Fibroblast of lung (primary cell): ENCODE measurements around the gene MUC2. TPM values are rescaled to one million over a fixed set of nuclear protein-coding genes. Genes with fewer than 3 reads are reported as not detected.

Source experiments
- DNase-seq, 2 donors: peaks; one replicate each; pipeline versions ENCODE4 v3.0.0 to v3.0.0-alpha.2; 2010; ENCODE audit warnings: low read depth in 2 of 2
- H2AFZ ChIP-seq: 2 replicates; pipeline ENCODE4 v1.5.1; 2012; ENCODE audit warnings: low read length, control low read depth, inconsistent platforms
- H3K27ac ChIP-seq: 2 replicates; pipeline ENCODE4 v1.5.1; 2011; ENCODE audit warnings: low read length, control low read depth; ENCODE audit not compliant: insufficient read depth
- H3K27me3 ChIP-seq: 2 replicates; pipeline ENCODE4 v1.5.1; 2011; ENCODE audit warnings: mild to moderate bottlenecking, low read length; ENCODE audit not compliant: control insufficient read depth, insufficient read depth
- H3K36me3 ChIP-seq: 2 replicates; pipeline ENCODE4 v1.5.1; 2011; ENCODE audit warnings: low read length; ENCODE audit not compliant: control insufficient read depth, insufficient read depth
- H3K4me1 ChIP-seq: 2 replicates; pipeline ENCODE4 v1.5.1; 2011; ENCODE audit warnings: low read length; ENCODE audit not compliant: control insufficient read depth, insufficient read depth; ENCODE audit errors: extremely low read depth
- H3K4me2 ChIP-seq: 2 replicates; pipeline ENCODE4 v1.5.1; 2011; ENCODE audit warnings: low read length, control low read depth; ENCODE audit not compliant: insufficient read depth; ENCODE audit errors: extremely low read depth
- H3K4me3 ChIP-seq, 4 experiments: fragments of 200-600 bp in 1 of 4; sonication (generic) in 1 of 4; replicated peaks in 1 of 4; 2 replicates each; pipeline ENCODE4 v1.5.1; 2011 to 2016; ENCODE audit warnings: low read length in 4 of 4, low read depth in 3 of 4, mild to moderate bottlenecking in 3 of 4, control low read depth in 2 of 4, inconsistent platforms in 1 of 4, mixed read lengths in 1 of 4; ENCODE audit not compliant: insufficient read depth in 1 of 4; ENCODE audit errors: control extremely low read depth in 1 of 4
- H3K79me2 ChIP-seq: 2 replicates; pipeline ENCODE4 v1.5.1; 2012; ENCODE audit warnings: mild to moderate bottlenecking, low read length, inconsistent platforms; ENCODE audit not compliant: control insufficient read depth, insufficient read depth
- H3K9ac ChIP-seq: 2 replicates; pipeline ENCODE4 v1.5.1; 2011; ENCODE audit warnings: mild to moderate bottlenecking, low read length, control low read depth; ENCODE audit not compliant: insufficient read depth
- H3K9me3 ChIP-seq: 2 replicates; pipeline ENCODE4 v1.5.1; 2012; ENCODE audit warnings: low read depth, low read length; ENCODE audit not compliant: control insufficient read depth, insufficient read depth
- H4K20me1 ChIP-seq: 2 replicates; pipeline ENCODE4 v1.5.1; 2011; ENCODE audit warnings: low read length; ENCODE audit not compliant: control insufficient read depth, insufficient read depth; ENCODE audit errors: extremely low read depth
- CTCF ChIP-seq, 2 donors: IDR thresholded peaks in 1 of 2; conservative IDR thresholded peaks in 1 of 2; 1 replicate in 1 of 2; 2 replicates in 1 of 2; pipeline ENCODE4 v1.5.1; 2011 to 2012; ENCODE audit warnings: low read length in 2 of 2, control low read depth in 1 of 2, inconsistent platforms in 1 of 2, low read depth in 1 of 2, mild to moderate bottlenecking in 1 of 2
- EZH2 ChIP-seq: IDR thresholded peaks from 2 replicates; pipeline ENCODE4 v1.5.1; 2012; ENCODE audit warnings: low read length, control low read depth, mild to moderate bottlenecking; ENCODE audit errors: missing control alignments
- polyA plus RNA-seq, 2 donors: library from polyadenylated mRNA; depleted of rRNA in 1 of 2; stranded (reverse) in 1 of 2; unstranded in 1 of 2; fragments of >200 nt; gene quantifications; 2 replicates each; pipeline ENCODE4 v1.2.1, GENCODE V29; 2011 to 2012; ENCODE audit warnings: missing spikeins in 1 of 2
- total RNA-seq: library from RNA; depleted of rRNA; stranded (reverse); fragments of >200 nt; gene quantifications from 2 replicates; pipeline ENCODE4 v1.2.1, GENCODE V29; 2014

Gene MUC2
- total and polyA plus RNA-seq, 2 donors (not counting 1 experiment from before 2014, with no cell fraction given) = not detected

GRCh38 chr11:1047595-1048156, 27.0 kb upstream of the MUC2 start:
- Histone ChIP-seq H3K36me3 (no peaks in the 10 kb centered on the region), H3K4me2 (no peak overlapping the region), H3K4me1 (no peaks in the 10 kb centered on the region), H3K79me2 (no peaks in the 10 kb centered on the region), H3K27me3 (peaks cover 5% of the 10 kb centered on the region), H3K9ac (no peak overlapping the region), H3K27ac (no peak overlapping the region), H3K9me3 (no peaks in the 10 kb centered on the region), H4K20me1 (no peaks in the 10 kb centered on the region), H3K4me3 (no peak overlapping the region), H2AFZ (no peak overlapping the region)
- no peak for TF ChIP-seq CTCF (conservative IDR thresholded peaks at IDR 0.05 in 1 of 2, IDR thresholded peaks at IDR 0.05 in 1 of 2; ENCODE audit: low read depth in 1 of 2, low read length in 2 of 2)
- TF ChIP-seq EZH2 = no peak
- no peak for DNase-seq

- Histone ChIP-seq H4K20me1 (no peaks in the 10 kb centered on the region), H3K27ac (no peak overlapping the region), H2AFZ (no peak overlapping the region), H3K79me2 (no peaks in the 10 kb centered on the region), H3K4me3 (no peak overlapping the region), H3K4me1 (no peaks in the 10 kb centered on the region), H3K9ac (no peak overlapping the region), H3K9me3 (no peaks in the 10 kb centered on the region), H3K36me3 (no peaks in the 10 kb centered on the region), H3K27me3 (peaks cover 5% of the 10 kb centered on the region), H3K4me2 (no peak overlapping the region)
- no peak for DNase-seq
- TF ChIP-seq EZH2 (no peak), CTCF (conservative IDR thresholded peaks at IDR 0.05 in 1 of 2, IDR thresholded peaks at IDR 0.05 in 1 of 2; ENCODE audit: low read depth in 1 of 2, low read length in 2 of 2) (no peak)
Observed at GRCh38 chr11:1048375-1049070, 26.2 kb upstream of the MUC2 start.

- TF ChIP-seq CTCF (conservative IDR thresholded peaks at IDR 0.05 in 1 of 2, IDR thresholded peaks at IDR 0.05 in 1 of 2; ENCODE audit: low read depth in 1 of 2, low read length in 2 of 2) = no peak
- no peak for TF ChIP-seq EZH2
- H3K27ac ChIP-seq = no peak overlapping the region
- no peak for DNase-seq
- no peak overlapping the region for H3K4me3 ChIP-seq
- H3K36me3 ChIP-seq = no peaks in the 10 kb centered on the region
- H3K9ac ChIP-seq = no peak overlapping the region
- no peaks in the 10 kb centered on the region for H4K20me1 ChIP-seq
- H2AFZ ChIP-seq = no peak overlapping the region
- no peak overlapping the region for H3K4me2 ChIP-seq
- H3K9me3 ChIP-seq = no peaks in the 10 kb centered on the region
- H3K27me3 ChIP-seq = peaks cover 7% of the 10 kb centered on the region
- H3K79me2 ChIP-seq = no peaks in the 10 kb centered on the region
- H3K4me1 ChIP-seq = no peaks in the 10 kb centered on the region
Observed at GRCh38 chr11:1049071-1049405, 25.6 kb upstream of the MUC2 start.
